HG03280 (cell line): ENCODE measurements around the gene SAMMSON.

Experiments
- ATAC-seq: cut with Tn5 transposase; IDR thresholded peaks from one replicate; pipeline ENCODE4 v1.9.1; 2021; ENCODE audit warnings: mild to moderate bottlenecking, moderate library complexity; ENCODE audit not compliant: unreplicated experiment

The SAMMSON gene

GRCh38 chr3:69999140-70000027 is at the start of gene SAMMSON:
Gene SAMMSON, plus strand, starts transcription at chr3:69999733.
- ATAC-seq: no peak

DNA sequence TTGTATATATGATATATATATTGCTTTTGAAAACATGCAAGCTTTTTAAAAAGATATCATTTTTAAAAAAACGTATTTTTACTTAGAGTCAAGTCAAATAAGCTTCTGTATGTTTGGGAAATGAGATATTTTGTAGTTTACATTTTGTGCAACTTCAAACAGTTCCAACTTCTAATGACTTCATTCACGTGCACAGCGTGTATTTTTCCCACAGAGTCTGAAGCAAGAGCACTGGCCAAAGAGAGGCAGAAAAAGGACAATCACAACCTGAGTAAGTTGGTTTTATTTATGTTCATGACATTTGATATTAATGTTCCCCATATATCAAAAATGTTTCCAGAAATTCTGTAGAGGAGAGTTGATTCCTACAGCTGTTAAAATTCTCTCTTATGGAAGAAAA is 47.9 kb upstream of the SAMMSON start:
- no peak for ATAC-seq

DNA sequence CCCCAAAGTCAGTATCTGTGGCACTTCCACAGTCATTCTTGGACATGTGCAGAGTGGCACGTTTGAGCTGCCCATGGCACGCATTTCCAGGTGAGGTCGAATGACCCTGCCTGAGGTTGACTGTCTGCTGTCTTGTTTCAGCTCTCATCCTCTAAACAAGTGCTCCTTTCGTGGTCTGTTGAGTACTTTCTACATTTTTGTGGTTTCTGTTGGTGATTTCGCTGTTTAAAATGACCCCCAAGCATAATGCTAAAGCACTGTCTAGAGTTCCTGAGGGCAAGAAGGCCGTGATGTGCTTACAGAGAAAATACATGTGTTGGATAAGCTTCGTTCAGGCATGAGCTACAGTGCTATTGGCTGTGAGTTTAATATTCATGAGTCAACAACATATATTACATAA is 40.0 kb upstream of the SAMMSON start:
- ATAC-seq: no peak

GRCh38 chr3:69961706-69962439 is 37.7 kb upstream of the SAMMSON start:
- ATAC-seq: no peak

DNA sequence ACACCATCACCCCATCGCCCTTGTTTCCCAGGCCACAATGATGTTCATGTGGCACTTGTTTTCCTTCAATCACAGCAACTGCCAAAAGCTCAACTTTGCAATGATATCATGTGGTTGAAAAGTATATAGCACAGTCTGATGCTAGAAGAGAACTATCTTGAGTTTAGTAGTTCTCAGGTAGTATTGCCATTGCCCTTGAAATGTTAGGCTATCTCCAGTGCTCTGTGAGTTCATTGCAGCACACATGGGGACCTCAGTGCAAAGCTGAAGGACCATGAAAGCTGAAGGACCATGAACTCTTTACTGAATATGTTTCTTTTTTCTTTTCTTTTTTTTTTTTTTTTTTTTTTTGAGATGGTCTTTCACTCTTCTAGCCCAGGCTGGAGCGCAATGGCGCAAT is 35.9 kb upstream of the SAMMSON start:
- no peak for ATAC-seq

DNA sequence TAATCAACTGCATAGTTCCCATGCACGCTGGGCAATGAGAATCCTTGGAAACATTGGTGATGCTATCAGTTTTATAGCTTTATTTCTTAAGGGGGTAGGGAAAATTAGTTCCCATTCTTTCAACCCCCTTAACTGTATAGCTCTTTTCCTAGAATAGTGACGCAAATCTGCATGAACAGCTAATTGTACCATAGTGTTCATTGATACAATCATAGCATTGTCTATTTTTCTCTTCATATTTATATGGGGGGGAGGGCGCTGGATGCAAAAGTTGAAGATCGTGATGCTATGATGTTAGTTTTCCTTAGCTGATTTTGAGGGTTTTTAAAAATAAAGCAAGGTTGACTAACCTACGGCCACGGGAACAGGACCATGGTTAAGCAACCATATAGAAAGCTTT is 32.4 kb upstream of the SAMMSON start:
- ATAC-seq: no peak

GRCh38 chr3:69970827-69971226 is 28.7 kb upstream of the SAMMSON start:
- no peak for ATAC-seq

DNA sequence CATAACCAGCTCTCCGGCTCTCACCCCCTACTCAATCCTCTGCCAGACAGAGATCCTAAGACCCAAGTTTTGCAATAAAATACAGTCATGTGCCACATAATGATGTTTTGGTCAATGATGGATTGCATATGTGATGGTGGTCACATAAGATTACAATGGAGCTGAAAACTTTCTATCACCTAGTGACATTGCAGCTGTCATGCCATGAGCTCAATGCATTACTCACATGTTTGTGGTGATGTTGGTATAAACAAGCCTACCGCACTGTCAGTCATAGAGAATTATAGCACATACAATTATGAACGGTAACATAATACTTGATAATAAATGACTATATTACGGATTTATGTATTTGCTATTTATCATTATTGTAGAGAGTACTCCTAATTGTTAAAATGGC is 26.9 kb upstream of the SAMMSON start:
- ATAC-seq: no peak

- ATAC-seq: no peak
Measured at GRCh38 chr3:69976021-69976420, 23.5 kb upstream of the SAMMSON start.

DNA sequence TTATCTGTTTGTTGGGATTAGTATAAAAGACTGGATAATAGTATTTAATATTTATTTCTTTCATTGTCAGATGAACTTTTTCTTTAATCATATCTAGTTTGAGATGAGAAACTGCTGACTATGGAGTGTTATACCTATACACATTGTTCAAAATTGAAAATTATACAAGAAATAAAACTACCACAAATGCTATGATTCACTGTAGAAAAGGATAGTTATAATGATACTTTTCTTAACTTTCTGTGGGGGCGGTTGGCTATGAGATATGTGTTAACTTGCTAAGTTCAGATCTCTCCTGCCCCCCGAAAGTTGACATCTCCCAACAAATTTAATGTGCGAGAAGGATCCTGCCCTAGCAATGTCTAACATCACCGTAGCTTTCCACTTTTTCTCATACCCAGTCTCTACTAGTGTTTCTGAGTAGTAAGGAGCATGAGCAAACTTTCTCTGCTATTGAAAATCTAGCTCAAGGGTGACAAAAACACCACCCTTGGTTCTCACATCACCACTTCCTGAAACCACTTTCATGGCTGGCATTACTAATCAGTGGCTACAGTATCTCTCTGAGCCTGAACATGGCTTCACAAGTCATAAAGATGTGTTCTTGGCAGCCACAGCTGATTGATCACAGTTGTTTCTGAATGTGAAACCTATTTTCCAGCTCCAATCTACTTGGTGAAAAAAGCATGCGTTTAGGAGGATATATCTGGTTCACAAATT is 15.8 kb upstream of the SAMMSON start:
- ATAC-seq: no peak

DNA sequence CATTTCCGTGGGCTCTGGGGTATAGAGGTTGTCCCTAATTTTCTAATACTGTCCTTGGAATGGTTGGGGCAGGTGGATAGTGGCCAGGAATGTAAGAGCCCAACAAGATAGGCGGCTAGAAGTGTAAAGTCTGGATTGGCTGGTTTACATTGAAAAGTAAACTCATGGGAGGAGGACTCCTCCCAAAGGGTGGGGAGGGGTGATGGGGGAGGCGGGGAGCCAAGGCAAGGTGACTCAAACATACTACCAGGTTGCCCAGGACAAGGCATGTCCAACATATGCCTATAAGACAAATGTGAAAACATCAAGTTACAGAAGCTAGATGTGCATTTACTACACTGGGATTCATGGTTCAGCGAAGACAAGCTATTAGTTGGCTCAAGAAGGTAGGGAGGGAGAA is 14.3 kb upstream of the SAMMSON start:
- ATAC-seq: no peak

DNA sequence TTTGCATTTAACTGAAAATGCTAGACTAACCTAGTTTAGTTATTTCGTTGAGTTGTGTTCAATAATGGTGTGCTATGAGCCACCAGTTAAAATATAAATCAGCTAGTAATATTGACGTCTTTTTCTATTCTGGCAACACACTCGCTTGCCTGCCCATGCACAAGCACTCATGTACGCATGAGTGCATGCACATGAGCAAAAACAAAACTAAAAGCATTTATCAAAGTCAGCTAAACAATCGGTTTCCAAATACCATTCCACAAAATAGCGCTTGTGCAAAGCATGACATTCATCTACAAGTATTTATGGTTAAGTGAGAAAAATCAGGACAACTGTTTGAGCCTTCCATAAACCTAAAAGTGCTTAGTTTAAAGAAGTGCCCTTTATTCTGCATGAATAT is 13.1 kb upstream of the SAMMSON start:
- ATAC-seq: no peak

DNA sequence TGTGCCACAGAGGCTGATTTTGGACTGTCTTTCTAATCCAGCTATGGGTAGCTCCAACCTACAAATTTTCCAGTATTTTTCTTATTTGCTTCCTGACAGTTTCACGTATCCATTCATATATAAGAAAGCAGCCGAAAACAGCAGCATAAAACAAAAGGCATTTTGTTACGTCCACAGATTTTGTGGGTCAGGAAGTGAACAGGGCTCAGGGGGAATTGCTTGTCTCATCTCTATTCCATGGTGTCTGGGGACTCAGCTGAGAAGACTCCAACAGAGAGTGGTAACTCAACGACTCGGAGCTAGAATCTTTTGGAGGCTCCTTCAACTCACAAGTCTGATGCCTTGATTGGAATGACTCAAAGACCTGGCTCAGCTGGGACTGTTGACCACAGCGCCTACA is 11.7 kb upstream of the SAMMSON start:
- no peak for ATAC-seq

DNA sequence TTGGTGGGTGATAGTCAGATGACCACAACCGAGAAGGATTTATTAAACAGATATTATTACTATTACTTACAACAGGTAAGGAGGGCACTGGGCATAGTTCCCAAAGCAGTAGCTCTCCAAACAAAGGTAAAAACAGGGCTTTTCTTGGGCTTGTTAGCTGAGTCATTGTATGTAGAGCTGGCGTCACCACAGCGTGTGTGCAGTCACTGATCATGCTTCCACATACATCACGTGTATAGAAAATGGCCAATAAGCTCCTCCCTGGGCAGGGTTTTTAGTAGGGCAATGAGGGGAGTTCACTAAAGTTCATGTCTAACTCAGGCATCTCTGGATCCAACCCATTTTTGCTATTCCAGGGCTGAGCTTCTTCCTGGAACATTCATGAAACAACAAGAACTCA is 5.8 kb upstream of the SAMMSON start:
- ATAC-seq: no peak

GRCh38 chr3:69994919-69995318 is 4.6 kb upstream of the SAMMSON start:
- no peak for ATAC-seq

GRCh38 chr3:69997631-69998307 is 1.8 kb upstream of the SAMMSON start:
- ATAC-seq: no peak

DNA sequence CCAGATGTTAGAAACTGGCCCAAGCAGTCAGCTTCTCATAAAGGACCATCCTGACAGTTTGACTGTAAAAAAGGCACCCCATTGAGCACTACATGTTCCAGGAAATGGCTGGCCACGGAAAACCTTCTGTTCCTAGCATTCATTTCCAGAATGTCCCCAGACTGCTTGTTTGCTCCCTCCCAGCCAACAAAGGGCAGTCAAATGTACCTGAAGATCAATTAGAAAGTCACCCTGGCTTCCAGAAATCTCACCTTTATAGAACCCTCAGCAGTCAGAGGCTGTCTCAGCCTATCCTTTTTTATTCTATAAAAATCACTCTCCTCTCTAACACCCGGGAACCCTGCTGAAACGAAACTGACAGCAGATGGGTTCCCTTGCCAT is 784 bp upstream of the SAMMSON start:
- ATAC-seq: no peak

DNA sequence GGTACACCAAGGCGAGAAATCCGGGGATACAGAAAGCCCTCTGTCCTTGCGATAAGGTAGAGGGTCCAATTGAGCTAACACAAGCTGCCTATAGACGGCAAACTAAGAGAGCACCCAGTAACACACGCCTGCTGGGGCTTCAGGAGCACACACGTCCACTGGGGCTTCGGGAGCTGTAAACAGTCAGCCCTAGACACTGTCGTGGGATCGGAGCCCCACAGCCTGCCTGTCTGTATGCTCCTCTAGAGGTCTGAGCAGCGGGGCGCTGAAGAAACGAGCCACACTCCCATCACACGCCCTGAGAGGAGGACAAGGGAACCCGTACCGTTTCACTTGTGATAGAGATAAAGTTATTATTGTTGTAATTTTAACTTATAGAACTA is 486 bp downstream of the SAMMSON start:
- ATAC-seq: no peak

GRCh38 chr3:70000563-70001081 is 1.1 kb downstream of the SAMMSON start:
- no peak for ATAC-seq

GRCh38 chr3:70003119-70003518 is 3.6 kb downstream of the SAMMSON start:
- no peak for ATAC-seq

- ATAC-seq: no peak
Measured at GRCh38 chr3:70006089-70006488, 6.6 kb downstream of the SAMMSON start.
